Measurements from ENCODE around the gene GPN3. TPM values are rescaled to one million over a fixed set of nuclear protein-coding genes. Genes with fewer than 3 reads are reported as not detected.
"Not testable (repeated sequence)": the region's sequence is repeated elsewhere in the genome, so short reads cannot be mapped to it uniquely, and the experiment has no call there.

GPN3 gene
- total and polyA plus RNA-seq, 4 donors, result 20.4 to 26.9 (median 24.1) TPM

DNA sequence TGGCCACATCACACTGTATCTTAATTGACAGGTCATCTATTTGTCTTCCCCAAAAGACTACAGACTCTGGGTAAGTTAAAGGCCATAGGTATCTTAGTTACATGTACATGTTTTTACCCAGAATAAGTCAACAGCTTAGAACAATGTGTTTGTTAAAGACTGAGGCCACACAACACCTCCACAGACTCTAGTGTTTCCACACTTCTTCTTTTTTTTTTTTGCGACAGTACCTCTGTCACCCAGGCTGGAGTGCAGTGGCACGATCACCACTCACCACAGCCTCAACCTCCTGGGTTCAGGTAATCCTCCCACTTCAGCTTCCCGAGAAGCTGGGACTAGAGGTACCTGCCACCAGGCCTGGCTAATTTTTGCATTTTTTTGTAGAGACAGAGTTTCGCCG lies 1.3 kb downstream of the GPN3 start:
- Histone ChIP-seq H3K36me3 (ENCODE audit: control insufficient read depth in 4 of 4, insufficient read depth in 4 of 4, low read length in 4 of 4) (peaks cover 0 to 12% (median 8%) of the 10 kb centered on the region in 4 donors), H3K9ac (ENCODE audit: insufficient read depth in 1 of 2, low read length in 2 of 2) (peak overlapping the region in 1 of 2 donors; percentile 86), H3K4me1 (ENCODE audit: control insufficient read depth in 5 of 5, insufficient read depth in 5 of 5, low read length in 5 of 5) (peaks cover 4 to 17% (median 8%) of the 10 kb centered on the region in 5 donors), H3K27me3 (ENCODE audit: control insufficient read depth in 3 of 3, insufficient read depth in 3 of 3, low read length in 2 of 3) (no peaks in the 10 kb centered on the region), H3K4me3 (no peak overlapping the region), H3K9me3 (ENCODE audit: control insufficient read depth in 4 of 4, insufficient read depth in 3 of 4, low read length in 3 of 4) (no peaks in the 10 kb centered on the region), H3K27ac (ENCODE audit: low read depth in 1 of 2, low read length in 1 of 2) (no peak overlapping the region)
- DNase-seq (no peak), ATAC-seq (ENCODE audit: insufficient read depth, low FRiP score) (no peak)
- WGBS, 2 donors, result 56 to 61% methylated on average over 5 of the region's 5 CpGs
- TF ChIP-seq, protein P1, sequence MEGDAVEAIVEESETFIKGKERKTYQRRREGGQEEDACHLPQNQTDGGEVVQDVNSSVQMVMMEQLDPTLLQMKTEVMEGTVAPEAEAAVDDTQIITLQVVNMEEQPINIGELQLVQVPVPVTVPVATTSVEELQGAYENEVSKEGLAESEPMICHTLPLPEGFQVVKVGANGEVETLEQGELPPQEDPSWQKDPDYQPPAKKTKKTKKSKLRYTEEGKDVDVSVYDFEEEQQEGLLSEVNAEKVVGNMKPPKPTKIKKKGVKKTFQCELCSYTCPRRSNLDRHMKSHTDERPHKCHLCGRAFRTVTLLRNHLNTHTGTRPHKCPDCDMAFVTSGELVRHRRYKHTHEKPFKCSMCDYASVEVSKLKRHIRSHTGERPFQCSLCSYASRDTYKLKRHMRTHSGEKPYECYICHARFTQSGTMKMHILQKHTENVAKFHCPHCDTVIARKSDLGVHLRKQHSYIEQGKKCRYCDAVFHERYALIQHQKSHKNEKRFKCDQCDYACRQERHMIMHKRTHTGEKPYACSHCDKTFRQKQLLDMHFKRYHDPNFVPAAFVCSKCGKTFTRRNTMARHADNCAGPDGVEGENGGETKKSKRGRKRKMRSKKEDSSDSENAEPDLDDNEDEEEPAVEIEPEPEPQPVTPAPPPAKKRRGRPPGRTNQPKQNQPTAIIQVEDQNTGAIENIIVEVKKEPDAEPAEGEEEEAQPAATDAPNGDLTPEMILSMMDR (IDR thresholded peaks at IDR 0.05; ENCODE audit: control extremely low read depth, extremely low read depth), result no peak

DNA sequence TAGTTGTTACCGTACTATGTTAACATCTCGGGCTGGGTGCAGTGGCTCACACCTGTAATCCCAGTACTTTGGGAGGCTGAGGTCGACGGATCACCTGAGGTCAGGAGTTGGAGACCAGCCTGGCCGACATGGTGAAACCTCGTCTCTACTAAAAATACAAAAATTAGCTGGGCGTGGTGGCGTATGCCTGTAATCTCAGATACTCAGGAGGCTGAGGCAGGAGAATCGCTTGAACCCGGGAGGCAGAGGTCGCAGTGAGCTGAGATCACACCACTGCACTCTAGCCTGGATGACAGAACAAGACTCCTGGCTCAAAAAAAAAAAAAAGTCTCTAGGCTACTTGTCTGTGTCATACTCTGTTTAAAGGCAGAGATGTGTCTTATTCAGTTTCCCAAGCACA lies 2.3 kb downstream of the GPN3 start:
- WGBS, 2 donors, result 94 to 96% methylated on average over 11 of the region's 11 CpGs
- H3K36me3 ChIP-seq (ENCODE audit: control insufficient read depth in 4 of 4, insufficient read depth in 4 of 4, low read length in 4 of 4), result peaks cover 0 to 12% (median 8%) of the 10 kb centered on the region in 4 donors
- not testable (repeated sequence) for DNase-seq; H3K4me3 ChIP-seq; H3K9me3 ChIP-seq (ENCODE audit: control insufficient read depth in 4 of 4, insufficient read depth in 3 of 4, low read length in 3 of 4); H3K9ac ChIP-seq (ENCODE audit: insufficient read depth in 1 of 2, low read length in 2 of 2); ATAC-seq (ENCODE audit: insufficient read depth, low FRiP score); H3K27ac ChIP-seq (ENCODE audit: low read depth in 1 of 2, low read length in 1 of 2); H3K27me3 ChIP-seq (ENCODE audit: control insufficient read depth in 3 of 3, insufficient read depth in 3 of 3, low read length in 2 of 3)
- peaks cover 4 to 17% (median 8%) of the 10 kb centered on the region in 5 donors for H3K4me1 ChIP-seq (ENCODE audit: control insufficient read depth in 5 of 5, insufficient read depth in 5 of 5, low read length in 5 of 5)

DNA sequence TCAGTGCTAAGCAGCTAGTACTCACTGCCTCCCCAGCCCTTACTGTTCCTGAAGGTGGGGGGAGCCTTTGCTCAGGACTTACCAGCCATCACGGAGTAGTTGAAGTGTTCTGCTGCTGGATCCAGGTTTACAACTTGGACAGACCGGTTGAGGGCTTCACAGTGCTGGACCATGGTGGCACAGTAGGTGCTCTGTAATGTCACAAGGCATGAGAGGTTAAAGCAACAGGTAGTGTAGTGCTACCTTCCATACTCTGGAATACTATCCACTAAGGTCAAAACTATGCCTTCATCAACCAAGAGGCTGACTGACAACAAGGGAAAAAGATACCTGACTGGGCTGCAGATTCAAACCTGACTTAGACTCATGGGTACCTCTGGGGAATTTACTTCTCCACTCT lies 3.0 kb downstream of the GPN3 start:
- DNase-seq (no peak), ATAC-seq (ENCODE audit: insufficient read depth, low FRiP score) (no peak)
- H3K36me3 ChIP-seq (ENCODE audit: control insufficient read depth in 4 of 4, insufficient read depth in 4 of 4, low read length in 4 of 4), result peaks cover 0 to 14% (median 9%) of the 10 kb centered on the region in 4 donors
- 92 to 95% methylated on average over 2 of the region's 2 CpGs for WGBS, 2 donors
- H3K9ac ChIP-seq (ENCODE audit: insufficient read depth in 1 of 2, low read length in 2 of 2), result no peak overlapping the region
- no peak overlapping the region for H3K4me3 ChIP-seq
- no peak overlapping the region for H3K27ac ChIP-seq (ENCODE audit: low read depth in 1 of 2, low read length in 1 of 2)
- peaks cover 4 to 17% (median 8%) of the 10 kb centered on the region in 5 donors for H3K4me1 ChIP-seq (ENCODE audit: control insufficient read depth in 5 of 5, insufficient read depth in 5 of 5, low read length in 5 of 5)
- no peaks in the 10 kb centered on the region for H3K9me3 ChIP-seq (ENCODE audit: control insufficient read depth in 4 of 4, insufficient read depth in 3 of 4, low read length in 3 of 4)
- TF ChIP-seq, protein P1 (IDR thresholded peaks at IDR 0.05; ENCODE audit: control extremely low read depth, extremely low read depth), result no peak
- H3K27me3 ChIP-seq (ENCODE audit: control insufficient read depth in 3 of 3, insufficient read depth in 3 of 3, low read length in 2 of 3), result no peaks in the 10 kb centered on the region

DNA sequence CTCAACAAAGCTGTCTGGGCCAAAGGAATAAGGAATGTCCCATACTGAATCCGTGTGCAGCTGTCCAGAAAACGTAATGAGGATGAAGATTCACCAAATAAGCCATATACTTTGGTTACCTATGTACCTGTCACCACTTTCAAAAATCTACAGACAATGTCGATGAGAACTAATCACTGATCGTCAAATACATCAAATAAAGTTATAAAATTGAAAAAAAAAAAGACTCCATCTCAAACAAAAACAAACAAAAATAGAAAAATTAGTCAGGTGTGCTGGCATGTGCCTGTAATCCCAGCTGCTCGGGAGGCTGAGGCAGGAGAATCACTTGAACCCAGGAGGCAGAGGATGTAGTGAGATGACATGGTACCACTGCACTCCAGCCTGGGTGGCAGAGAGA lies 6.9 kb downstream of the GPN3 start:
- not testable (repeated sequence) for H3K9ac ChIP-seq (ENCODE audit: insufficient read depth in 1 of 2, low read length in 2 of 2); H3K4me1 ChIP-seq (ENCODE audit: control insufficient read depth in 5 of 5, insufficient read depth in 5 of 5, low read length in 5 of 5); H3K27me3 ChIP-seq (ENCODE audit: control insufficient read depth in 3 of 3, insufficient read depth in 3 of 3, low read length in 2 of 3); H3K9me3 ChIP-seq (ENCODE audit: control insufficient read depth in 4 of 4, insufficient read depth in 3 of 4, low read length in 3 of 4); ATAC-seq (ENCODE audit: insufficient read depth, low FRiP score); H3K4me3 ChIP-seq; DNase-seq; H3K27ac ChIP-seq (ENCODE audit: low read depth in 1 of 2, low read length in 1 of 2)
- peaks cover 6 to 27% (median 17%) of the 10 kb centered on the region in 4 donors for H3K36me3 ChIP-seq (ENCODE audit: control insufficient read depth in 4 of 4, insufficient read depth in 4 of 4, low read length in 4 of 4)
- 91 to 94% methylated on average over 5 of the region's 5 CpGs for WGBS, 2 donors

Measured in lung (tissue), 12 donors.